ENCODE measurements around the gene SPTBN1. TPM values are rescaled to one million over a fixed set of nuclear protein-coding genes. Genes with fewer than 3 reads are reported as not detected.

SPTBN1 gene
- total and polyA plus RNA-seq, 2 donors (not counting 3 experiments of a cell fraction or from before 2014, with no cell fraction given): 63.3 to 320 TPM

DNA sequence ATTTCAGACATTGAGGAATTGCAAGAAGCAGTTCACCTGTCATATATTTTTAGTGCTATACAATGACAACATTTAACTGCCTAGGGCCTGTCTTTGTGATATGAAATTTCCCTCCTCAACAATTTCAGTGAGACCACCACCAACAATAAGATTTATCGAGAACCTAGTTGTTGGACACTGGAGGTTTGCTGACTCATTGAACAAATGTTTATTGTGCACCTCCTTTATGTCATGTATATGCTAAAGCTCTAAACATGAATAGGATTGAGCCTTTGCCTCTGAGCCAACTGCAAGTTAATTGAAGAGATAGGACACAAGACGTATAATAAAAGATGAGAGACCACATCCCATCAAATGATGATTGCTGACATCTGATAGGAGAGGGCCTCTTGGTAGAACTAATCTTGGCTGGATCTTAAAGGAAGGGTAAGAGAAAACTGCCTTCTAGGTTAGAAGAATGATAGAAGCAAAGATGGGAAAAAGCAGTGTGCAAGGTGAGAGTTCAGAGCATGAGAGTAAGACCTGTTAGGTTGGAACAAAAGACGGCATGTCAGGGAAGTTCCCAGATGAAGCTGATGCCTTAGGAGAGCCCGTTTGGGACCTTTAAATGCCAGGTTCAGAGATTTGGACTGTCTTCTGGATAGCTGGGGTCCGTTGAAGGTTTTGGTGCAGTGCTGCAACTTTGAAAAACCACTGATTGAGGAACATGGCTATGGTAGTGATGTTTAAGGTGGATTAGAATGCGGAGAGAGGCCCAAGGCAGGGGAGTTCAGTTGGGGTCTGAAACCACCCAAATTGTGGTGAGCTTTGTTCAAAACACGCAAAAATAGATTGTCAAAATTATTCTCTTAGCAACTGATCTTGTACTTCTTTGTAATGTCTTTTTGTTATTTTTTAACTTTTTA is 134.3 kb downstream of the SPTBN1 start:
- peak overlapping the region; percentile 80 for H3K9ac ChIP-seq (replicated peaks; ENCODE audit: extremely low read depth, insufficient read depth, low read length)
- no peaks in the 10 kb centered on the region for H3K9me3 ChIP-seq (replicated peaks; ENCODE audit: control insufficient read depth, insufficient read depth, low read length)
- POLR2A ChIA-PET: interaction anchor here (1.4 to 1.7 kb wide), 2 partner anchors 19 to 31 kb away, joined by 6 to 8 read pairs; no protein-coding TSS in a partner anchor
- no peak overlapping the region for H2AFZ ChIP-seq (ENCODE audit: low read depth, low read length)
- H3K4me3 ChIP-seq (replicated peaks in 1 of 3; ENCODE audit: insufficient read depth in 1 of 3, low read depth in 1 of 3, low read length in 3 of 3): peak overlapping the region in 1 of 3 experiments; percentile 46
- DNase-seq (ENCODE audit: low read depth, low spot score): peak; percentile 65
- dilution Hi-C loops (cut with MboI; ENCODE audit: extremely low pct_ligation_motif_present, low sequenced_read_pairs) (no loop called here), intact Hi-C loops (cut with micrococcal nuclease) (no loop called here)
- CTCF ChIA-PET: interaction anchor here (0.6 to 2.4 kb wide), 10 partner anchors 9 to 32 kb away, joined by 3 to 12 read pairs (median 4); no protein-coding TSS in a partner anchor
- H3K79me2 ChIP-seq (ENCODE audit: control insufficient read depth, insufficient read depth, low read length): peaks cover 80% of the 10 kb centered on the region
- H3K4me1 ChIP-seq (ENCODE audit: control insufficient read depth, extremely low read depth, insufficient read depth, low read length): peaks cover 57% of the 10 kb centered on the region
- no peaks in the 10 kb centered on the region for H3K9me1 ChIP-seq (replicated peaks; ENCODE audit: control insufficient read depth, extremely low read depth, insufficient read depth, low read length)
- H4K20me1 ChIP-seq (replicated peaks; ENCODE audit: control insufficient read depth, extremely low read depth, insufficient read depth, low read length): no peaks in the 10 kb centered on the region
- no peaks in the 10 kb centered on the region for H3K36me3 ChIP-seq (ENCODE audit: control insufficient read depth in 2 of 2, extremely low read depth in 1 of 2, insufficient read depth in 2 of 2, low read length in 2 of 2)
- no peak for FAIRE-seq
- H3K4me2 ChIP-seq (ENCODE audit: insufficient read depth, low read length): peak overlapping the region; percentile 96
- no TSS peak for BruUV-seq (replicated peaks)
- H3K27ac ChIP-seq (ENCODE audit: insufficient read depth, low read depth, low read length): peak overlapping the region; percentile 91
- TF ChIP-seq, protein P1, sequence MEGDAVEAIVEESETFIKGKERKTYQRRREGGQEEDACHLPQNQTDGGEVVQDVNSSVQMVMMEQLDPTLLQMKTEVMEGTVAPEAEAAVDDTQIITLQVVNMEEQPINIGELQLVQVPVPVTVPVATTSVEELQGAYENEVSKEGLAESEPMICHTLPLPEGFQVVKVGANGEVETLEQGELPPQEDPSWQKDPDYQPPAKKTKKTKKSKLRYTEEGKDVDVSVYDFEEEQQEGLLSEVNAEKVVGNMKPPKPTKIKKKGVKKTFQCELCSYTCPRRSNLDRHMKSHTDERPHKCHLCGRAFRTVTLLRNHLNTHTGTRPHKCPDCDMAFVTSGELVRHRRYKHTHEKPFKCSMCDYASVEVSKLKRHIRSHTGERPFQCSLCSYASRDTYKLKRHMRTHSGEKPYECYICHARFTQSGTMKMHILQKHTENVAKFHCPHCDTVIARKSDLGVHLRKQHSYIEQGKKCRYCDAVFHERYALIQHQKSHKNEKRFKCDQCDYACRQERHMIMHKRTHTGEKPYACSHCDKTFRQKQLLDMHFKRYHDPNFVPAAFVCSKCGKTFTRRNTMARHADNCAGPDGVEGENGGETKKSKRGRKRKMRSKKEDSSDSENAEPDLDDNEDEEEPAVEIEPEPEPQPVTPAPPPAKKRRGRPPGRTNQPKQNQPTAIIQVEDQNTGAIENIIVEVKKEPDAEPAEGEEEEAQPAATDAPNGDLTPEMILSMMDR (IDR thresholded peaks at IDR 0.05; ENCODE audit: extremely low read depth in 1 of 2, insufficient read depth in 1 of 2, low read depth in 1 of 2, low read length in 2 of 2): no peak
- TF ChIP-seq FOS (IDR thresholded peaks at IDR 0.05; ENCODE audit: borderline replicate concordance, insufficient read depth, low read length): peak; percentile 29
- H3K27me3 ChIP-seq (ENCODE audit: control insufficient read depth in 2 of 2, insufficient read depth in 2 of 2, low read length in 2 of 2): no peaks in the 10 kb centered on the region

DNA sequence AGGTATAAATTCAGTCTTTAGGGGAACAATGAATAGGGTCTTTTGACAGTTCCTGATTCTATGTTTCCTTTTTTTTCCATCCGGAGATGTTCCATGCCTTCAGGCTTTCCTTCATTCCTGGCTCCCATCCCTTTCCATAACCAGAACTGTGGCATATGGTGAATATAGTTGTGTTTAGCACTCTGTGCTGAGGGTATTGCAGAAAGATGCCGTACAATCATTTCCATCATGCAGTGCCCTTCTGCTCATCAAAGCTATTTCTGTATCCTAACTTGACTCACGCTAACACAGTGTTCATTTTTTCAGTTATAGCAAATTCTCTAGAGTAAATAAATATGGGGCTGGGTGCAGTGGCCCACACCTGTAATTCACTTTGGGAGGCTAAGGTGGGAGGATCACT is 135.4 kb downstream of the SPTBN1 start:
- H2AFZ ChIP-seq (ENCODE audit: low read depth, low read length): no peak overlapping the region
- intact Hi-C loops (cut with micrococcal nuclease) (no loop called here), dilution Hi-C loops (cut with MboI; ENCODE audit: extremely low pct_ligation_motif_present, low sequenced_read_pairs) (no loop called here)
- ChIA-PET CTCF (interaction anchor here (0.9 to 1.6 kb wide), 4 partner anchors 8 to 19 kb away, joined by 3 to 4 read pairs (median 3); no protein-coding TSS in a partner anchor), POLR2A (no interaction called here)
- no peaks in the 10 kb centered on the region for H4K20me1 ChIP-seq (replicated peaks; ENCODE audit: control insufficient read depth, extremely low read depth, insufficient read depth, low read length)
- no peaks in the 10 kb centered on the region for H3K9me3 ChIP-seq (replicated peaks; ENCODE audit: control insufficient read depth, insufficient read depth, low read length)
- no peak overlapping the region for H3K4me3 ChIP-seq (replicated peaks in 1 of 3; ENCODE audit: insufficient read depth in 1 of 3, low read depth in 1 of 3, low read length in 3 of 3)
- H3K27me3 ChIP-seq (ENCODE audit: control insufficient read depth in 2 of 2, insufficient read depth in 2 of 2, low read length in 2 of 2): no peaks in the 10 kb centered on the region
- FAIRE-seq (no peak), DNase-seq (ENCODE audit: low read depth, low spot score) (no peak)
- H3K27ac ChIP-seq (ENCODE audit: insufficient read depth, low read depth, low read length): no peak overlapping the region
- H3K36me3 ChIP-seq (ENCODE audit: control insufficient read depth in 2 of 2, extremely low read depth in 1 of 2, insufficient read depth in 2 of 2, low read length in 2 of 2): no peaks in the 10 kb centered on the region
- H3K4me1 ChIP-seq (ENCODE audit: control insufficient read depth, extremely low read depth, insufficient read depth, low read length): peaks cover 56% of the 10 kb centered on the region
- TF ChIP-seq EZH2 (IDR thresholded peaks at IDR 0.05; ENCODE audit: borderline replicate concordance, low read depth, low read length, severe bottlenecking): no peak
- no peak for TF ChIP-seq MYC (IDR thresholded peaks at IDR 0.05; ENCODE audit: low read depth, low read length)
- TF ChIP-seq, protein P2, sequence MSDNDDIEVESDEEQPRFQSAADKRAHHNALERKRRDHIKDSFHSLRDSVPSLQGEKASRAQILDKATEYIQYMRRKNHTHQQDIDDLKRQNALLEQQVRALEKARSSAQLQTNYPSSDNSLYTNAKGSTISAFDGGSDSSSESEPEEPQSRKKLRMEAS (IDR thresholded peaks at IDR 0.05; ENCODE audit: insufficient read depth, insufficient read length): no peak
- TF ChIP-seq GATA2 (IDR thresholded peaks at IDR 0.05; ENCODE audit: insufficient read depth, insufficient read length, low read depth, low read length): no peak
- TF ChIP-seq, protein P1 (IDR thresholded peaks at IDR 0.05; ENCODE audit: extremely low read depth in 1 of 2, insufficient read depth in 1 of 2, low read depth in 1 of 2, low read length in 2 of 2): no peak
- TF ChIP-seq POLR2AphosphoS5 (IDR thresholded peaks at IDR 0.05; ENCODE audit: insufficient read depth, low read depth, low read length): no peak
- TF ChIP-seq FOS (IDR thresholded peaks at IDR 0.05; ENCODE audit: borderline replicate concordance, insufficient read depth, low read length): no peak
- peaks cover 83% of the 10 kb centered on the region for H3K79me2 ChIP-seq (ENCODE audit: control insufficient read depth, insufficient read depth, low read length)
- H3K4me2 ChIP-seq (ENCODE audit: insufficient read depth, low read length): no peak overlapping the region
- H3K9me1 ChIP-seq (replicated peaks; ENCODE audit: control insufficient read depth, extremely low read depth, insufficient read depth, low read length): no peaks in the 10 kb centered on the region
- no TSS peak for BruUV-seq (replicated peaks)
- H3K9ac ChIP-seq (replicated peaks; ENCODE audit: extremely low read depth, insufficient read depth, low read length): no peak overlapping the region
